ENCODE data around the gene ABI1.
"Not testable (repeated sequence)": the region's sequence is repeated elsewhere in the genome, so short reads cannot be mapped to it uniquely, and the experiment has no call there.

ABI1 gene

DNA sequence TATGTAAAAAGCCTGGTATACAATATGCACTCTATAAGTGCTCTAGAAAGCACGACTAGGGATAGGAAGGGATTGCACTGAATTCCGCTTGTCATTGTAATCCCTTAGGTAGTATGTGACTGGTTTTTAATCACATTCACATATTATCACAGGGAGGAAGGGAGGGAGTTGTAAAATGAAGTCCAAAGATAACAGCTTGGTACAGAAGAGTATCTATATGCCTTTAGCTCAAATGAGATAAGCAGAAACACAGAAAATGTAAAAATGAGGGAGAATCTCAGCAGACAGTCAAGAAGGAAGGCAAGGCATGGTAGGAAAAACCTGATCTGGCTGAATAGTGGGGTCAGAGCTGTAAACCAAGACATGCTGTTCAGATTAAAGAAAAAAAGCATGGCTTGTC, 63.4 kb downstream of the ABI1 start:
- TF ChIP-seq EZH2 (IDR thresholded peaks at IDR 0.05): no peak
- DNase-seq (ENCODE audit: low read depth, low spot score): no peak

DNA sequence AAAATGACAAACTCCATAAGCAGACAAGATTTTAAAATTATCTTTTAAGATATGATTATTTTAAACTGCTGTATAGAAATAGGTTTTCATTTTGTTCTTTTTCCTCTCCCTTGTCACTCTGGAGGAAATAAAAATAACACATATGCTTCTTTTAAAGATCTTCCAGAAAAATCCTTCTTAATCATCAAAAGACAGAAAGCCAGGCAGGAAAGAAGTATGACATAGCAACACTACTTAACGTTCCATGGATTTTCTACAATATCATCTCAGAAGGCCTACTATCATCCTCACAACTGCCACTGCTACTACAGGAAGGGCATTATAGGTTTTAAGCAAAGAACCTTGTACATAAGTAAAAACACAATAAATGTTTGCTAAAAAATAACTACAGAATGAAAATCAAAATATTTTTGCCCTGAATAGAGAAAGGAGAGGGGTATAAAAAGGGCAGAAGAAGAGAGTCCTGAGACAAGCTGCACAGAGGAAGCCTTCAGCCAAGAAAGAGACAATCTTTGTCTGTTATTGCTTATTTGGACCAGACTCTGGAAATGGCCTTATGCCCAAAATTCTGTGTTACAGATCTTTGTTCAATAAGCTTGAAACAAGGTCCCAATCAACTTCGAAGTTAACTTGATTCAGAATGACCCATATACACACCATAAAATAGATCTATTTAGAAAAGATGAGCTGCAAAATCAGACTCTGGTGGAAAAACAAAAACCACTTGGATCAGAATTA, 67.8 kb downstream of the ABI1 start:
- H3K9me3 ChIP-seq (ENCODE audit: low read depth, low read length): no peaks in the 10 kb centered on the region
- no peak overlapping the region for H3K4me3 ChIP-seq
- DNase-seq (ENCODE audit: low read depth, low spot score): no peak
- no peaks in the 10 kb centered on the region for H3K36me3 ChIP-seq (ENCODE audit: insufficient read depth, low read length)
- H3K27ac ChIP-seq: peak overlapping the region; percentile 50
- no peak overlapping the region for H3K9ac ChIP-seq (ENCODE audit: insufficient read length)
- TF ChIP-seq EZH2 (IDR thresholded peaks at IDR 0.05) (no peak), POLR2AphosphoS5 (IDR thresholded peaks at IDR 0.05; ENCODE audit: borderline replicate concordance, low read depth, low read length) (no peak), FOXP2 (optimal IDR thresholded peaks at IDR 0.05; ENCODE audit: control extremely low read depth, extremely low read length, insufficient read depth) (no peak)

More for the DNA sequence above, 63.4 kb downstream of the ABI1 start:
- Histone ChIP-seq H3K4me3 (no peak overlapping the region), H3K9ac (ENCODE audit: insufficient read length) (no peak overlapping the region), H3K27ac (no peak overlapping the region), H3K36me3 (ENCODE audit: insufficient read depth, low read length) (no peaks in the 10 kb centered on the region), H3K9me3 (ENCODE audit: low read depth, low read length) (no peaks in the 10 kb centered on the region)

DNA sequence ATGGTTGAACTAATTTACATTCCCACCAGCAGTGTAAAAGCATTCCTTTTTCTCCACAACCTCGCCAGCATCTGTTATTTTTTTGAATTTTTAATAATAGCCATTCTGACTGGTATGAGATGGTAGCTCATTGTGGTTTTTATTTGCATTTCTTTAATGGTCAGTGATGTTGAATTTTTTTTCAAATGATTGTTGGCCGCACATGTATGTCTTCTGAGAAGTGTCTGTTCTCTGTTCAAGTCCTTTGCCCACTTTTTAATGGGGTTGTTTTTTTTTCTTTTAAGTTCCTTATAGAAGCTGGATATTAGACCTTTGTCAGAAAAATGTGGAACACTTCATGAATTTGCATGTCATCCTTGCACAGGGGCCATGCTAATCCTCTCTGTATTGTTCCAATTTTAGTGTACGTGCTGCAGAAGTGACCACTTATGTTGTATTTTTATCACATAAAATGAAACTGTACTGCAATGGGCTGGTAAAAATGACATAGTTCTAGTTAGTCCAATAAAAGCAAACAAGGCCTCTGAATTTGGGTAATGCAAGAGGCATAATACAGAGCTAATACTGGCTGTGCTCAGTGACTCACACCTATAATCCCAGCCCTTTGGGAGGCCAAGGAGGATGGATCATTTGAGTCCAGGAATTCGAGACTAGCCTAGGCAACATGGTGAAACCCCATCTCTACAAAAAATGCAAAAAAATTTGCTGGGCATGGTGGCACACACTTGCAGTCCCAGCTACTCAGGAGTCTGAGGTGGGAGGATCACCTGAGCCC, 70.3 kb downstream of the ABI1 start:
- Histone ChIP-seq H3K4me3 (no peak overlapping the region), H3K9me3 (ENCODE audit: low read depth, low read length) (no peaks in the 10 kb centered on the region), H3K9ac (ENCODE audit: insufficient read length) (no peak overlapping the region), H3K36me3 (ENCODE audit: insufficient read depth, low read length) (no peaks in the 10 kb centered on the region), H3K27ac (no peak overlapping the region)
- no peak for TF ChIP-seq POLR2AphosphoS5 (IDR thresholded peaks at IDR 0.05; ENCODE audit: borderline replicate concordance, low read depth, low read length)
- no peak for TF ChIP-seq EZH2 (IDR thresholded peaks at IDR 0.05)
- no peak for TF ChIP-seq FOXP2 (optimal IDR thresholded peaks at IDR 0.05; ENCODE audit: control extremely low read depth, extremely low read length, insufficient read depth)
- DNase-seq (ENCODE audit: low read depth, low spot score): no peak

GRCh38 chr10:26789779-26790178, 71.0 kb downstream of the ABI1 start:
- H3K4me3 ChIP-seq; H3K36me3 ChIP-seq (ENCODE audit: insufficient read depth, low read length); H3K9me3 ChIP-seq (ENCODE audit: low read depth, low read length); DNase-seq (ENCODE audit: low read depth, low spot score); H3K9ac ChIP-seq (ENCODE audit: insufficient read length); H3K27ac ChIP-seq: not testable (repeated sequence)

GRCh38 chr10:26787362-26787761, 73.4 kb downstream of the ABI1 start:
- Histone ChIP-seq H3K9ac (ENCODE audit: insufficient read length) (no peak overlapping the region), H3K36me3 (ENCODE audit: insufficient read depth, low read length) (no peaks in the 10 kb centered on the region), H3K27ac (no peak overlapping the region), H3K4me3 (no peak overlapping the region), H3K9me3 (ENCODE audit: low read depth, low read length) (no peaks in the 10 kb centered on the region)
- DNase-seq (ENCODE audit: low read depth, low spot score): no peak
- TF ChIP-seq FOXP2 (optimal IDR thresholded peaks at IDR 0.05; ENCODE audit: control extremely low read depth, extremely low read length, insufficient read depth): no peak
- no peak for TF ChIP-seq POLR2AphosphoS5 (IDR thresholded peaks at IDR 0.05; ENCODE audit: borderline replicate concordance, low read depth, low read length)
- TF ChIP-seq EZH2 (IDR thresholded peaks at IDR 0.05): no peak

DNA sequence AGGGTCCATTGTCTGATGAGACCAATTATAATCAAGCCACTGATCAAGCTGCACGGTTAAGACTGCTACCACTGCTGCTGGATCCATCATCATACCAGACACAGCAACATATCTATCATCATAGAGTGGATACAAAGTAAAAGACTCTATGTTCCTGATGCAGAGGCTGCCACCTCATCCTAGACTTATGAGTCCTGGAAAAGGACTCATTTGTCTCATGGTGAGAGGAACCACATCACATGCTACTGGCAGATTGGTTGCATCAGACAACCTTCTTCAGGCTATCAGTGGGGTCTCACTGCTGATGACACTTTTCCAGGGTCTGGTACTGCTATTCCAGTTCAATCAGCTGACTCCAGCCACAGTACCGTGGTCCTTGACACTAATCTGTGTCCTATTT, 79.0 kb downstream of the ABI1 start:
- no peaks in the 10 kb centered on the region for H3K36me3 ChIP-seq (ENCODE audit: insufficient read depth, low read length)
- H3K4me3 ChIP-seq: no peak overlapping the region
- TF ChIP-seq FOXP2 (optimal IDR thresholded peaks at IDR 0.05; ENCODE audit: control extremely low read depth, extremely low read length, insufficient read depth) (no peak), POLR2AphosphoS5 (IDR thresholded peaks at IDR 0.05; ENCODE audit: borderline replicate concordance, low read depth, low read length) (no peak), EZH2 (IDR thresholded peaks at IDR 0.05) (no peak)
- no peaks in the 10 kb centered on the region for H3K9me3 ChIP-seq (ENCODE audit: low read depth, low read length)
- DNase-seq (ENCODE audit: low read depth, low spot score): no peak
- no peak overlapping the region for H3K9ac ChIP-seq (ENCODE audit: insufficient read length)
- H3K27ac ChIP-seq: no peak overlapping the region

GRCh38 chr10:26780793-26781601, 79.8 kb downstream of the ABI1 start:
- no peak for DNase-seq (ENCODE audit: low read depth, low spot score)
- no peak overlapping the region for H3K4me3 ChIP-seq
- H3K27ac ChIP-seq: no peak overlapping the region
- TF ChIP-seq POLR2AphosphoS5 (IDR thresholded peaks at IDR 0.05; ENCODE audit: borderline replicate concordance, low read depth, low read length): no peak
- TF ChIP-seq EZH2 (IDR thresholded peaks at IDR 0.05): no peak
- TF ChIP-seq FOXP2 (optimal IDR thresholded peaks at IDR 0.05; ENCODE audit: control extremely low read depth, extremely low read length, insufficient read depth): no peak
- H3K9me3 ChIP-seq (ENCODE audit: low read depth, low read length): no peaks in the 10 kb centered on the region
- H3K36me3 ChIP-seq (ENCODE audit: insufficient read depth, low read length): no peaks in the 10 kb centered on the region
- H3K9ac ChIP-seq (ENCODE audit: insufficient read length): no peak overlapping the region

GRCh38 chr10:26780106-26780792, 80.5 kb downstream of the ABI1 start:
- Histone ChIP-seq H3K4me3 (no peak overlapping the region), H3K27ac (no peak overlapping the region), H3K9ac (ENCODE audit: insufficient read length) (no peak overlapping the region), H3K9me3 (ENCODE audit: low read depth, low read length) (no peaks in the 10 kb centered on the region), H3K36me3 (ENCODE audit: insufficient read depth, low read length) (no peaks in the 10 kb centered on the region)
- no peak for DNase-seq (ENCODE audit: low read depth, low spot score)
- no peak for TF ChIP-seq EZH2 (IDR thresholded peaks at IDR 0.05)
- TF ChIP-seq FOXP2 (optimal IDR thresholded peaks at IDR 0.05; ENCODE audit: control extremely low read depth, extremely low read length, insufficient read depth): no peak
- no peak for TF ChIP-seq POLR2AphosphoS5 (IDR thresholded peaks at IDR 0.05; ENCODE audit: borderline replicate concordance, low read depth, low read length)

Data from SK-N-MC (cell line).